ENCODE measurements around the gene BTBD6.
"Not testable (repeated sequence)": the region's sequence is repeated elsewhere in the genome, so short reads cannot be mapped to it uniquely, and the experiment has no call there.

Gene BTBD6

DNA sequence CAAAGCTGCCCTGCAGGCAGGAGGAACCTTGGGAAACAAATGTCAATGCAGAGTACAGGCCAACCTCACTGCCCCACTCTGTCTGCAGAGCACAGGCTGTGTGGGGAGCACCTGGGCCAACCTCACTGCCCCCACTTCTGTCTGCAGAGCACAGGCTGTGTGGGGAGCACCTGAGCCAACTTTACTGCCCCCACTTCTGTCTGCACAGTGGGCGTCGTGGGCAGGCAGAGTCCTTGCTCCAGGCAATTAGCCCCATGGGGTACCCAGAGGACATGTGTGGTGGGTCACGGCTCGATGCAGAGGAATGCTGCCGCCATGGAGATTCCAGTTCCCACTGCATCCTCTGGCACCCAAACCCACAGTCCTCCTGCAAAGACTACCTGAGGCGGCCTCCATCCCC is 26.3 kb downstream of the BTBD6 start:
- DNase-seq: no peak

GRCh38 chr14:105275267-105275946 is 27.1 kb downstream of the BTBD6 start:
- no peak for DNase-seq

- DNase-seq: not testable (repeated sequence)
Measured at GRCh38 chr14:105277448-105277847, 29.1 kb downstream of the BTBD6 start.

GRCh38 chr14:105279642-105280361 is 31.5 kb downstream of the BTBD6 start:
- no peak for DNase-seq

- no peak for DNase-seq
Measured at GRCh38 chr14:105280525-105280924, 32.2 kb downstream of the BTBD6 start.

- DNase-seq: peak in 1 of 2 donors; percentile 44
Measured at GRCh38 chr14:105281371-105282097, 33.2 kb downstream of the BTBD6 start.

GRCh38 chr14:105282098-105282725 is 33.9 kb downstream of the BTBD6 start:
- no peak for DNase-seq

GRCh38 chr14:105283028-105283427 is 34.7 kb downstream of the BTBD6 start:
- DNase-seq: no peak

- no peak for DNase-seq
Measured at GRCh38 chr14:105283899-105284298, 35.6 kb downstream of the BTBD6 start.

DNA sequence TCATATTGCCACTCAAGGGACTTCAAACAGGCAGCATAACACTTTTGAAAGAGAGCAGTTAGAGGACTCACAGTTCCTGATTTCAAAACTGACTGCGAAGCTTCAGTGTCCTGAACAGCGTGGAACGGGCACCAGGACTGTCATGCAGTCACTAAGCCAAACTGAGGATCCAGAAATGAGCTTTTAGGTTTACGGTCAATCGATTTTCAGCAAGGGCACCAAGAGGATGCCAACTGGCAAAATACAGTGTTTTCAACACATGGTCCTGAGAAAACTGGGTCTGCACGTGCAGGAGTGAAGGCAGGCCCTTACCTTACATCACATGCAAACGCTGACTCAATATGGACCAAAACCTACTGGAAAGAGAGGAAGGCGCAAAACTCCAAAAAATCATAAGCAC is 36.8 kb downstream of the BTBD6 start:
- DNase-seq: no peak

DNA sequence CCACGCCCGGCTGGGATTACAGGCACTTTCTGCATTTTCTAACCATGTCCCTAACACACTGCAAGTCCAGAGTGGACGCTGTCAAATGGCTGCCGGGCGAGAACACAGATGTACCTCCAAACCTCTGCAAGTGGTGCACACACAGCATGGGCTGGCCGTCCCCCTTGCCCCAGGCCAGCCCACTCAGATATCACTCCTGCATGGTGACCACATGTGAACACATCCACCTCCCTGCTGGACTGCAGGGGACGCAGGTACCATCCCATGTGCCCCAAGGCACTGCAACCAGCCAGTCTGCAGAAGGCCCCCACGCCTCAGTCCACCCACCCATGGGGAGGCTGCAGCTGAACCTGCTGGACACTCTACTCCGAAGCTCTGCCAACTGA is 38.4 kb downstream of the BTBD6 start:
- DNase-seq: no peak

GRCh38 chr14:105287249-105288102 is 39.1 kb downstream of the BTBD6 start:
- no peak for DNase-seq

GRCh38 chr14:105288936-105289335 is 40.6 kb downstream of the BTBD6 start:
- not testable (repeated sequence) for DNase-seq

GRCh38 chr14:105290621-105291346 is 42.5 kb downstream of the BTBD6 start:
- DNase-seq: peak in 1 of 2 donors; percentile 38

DNA sequence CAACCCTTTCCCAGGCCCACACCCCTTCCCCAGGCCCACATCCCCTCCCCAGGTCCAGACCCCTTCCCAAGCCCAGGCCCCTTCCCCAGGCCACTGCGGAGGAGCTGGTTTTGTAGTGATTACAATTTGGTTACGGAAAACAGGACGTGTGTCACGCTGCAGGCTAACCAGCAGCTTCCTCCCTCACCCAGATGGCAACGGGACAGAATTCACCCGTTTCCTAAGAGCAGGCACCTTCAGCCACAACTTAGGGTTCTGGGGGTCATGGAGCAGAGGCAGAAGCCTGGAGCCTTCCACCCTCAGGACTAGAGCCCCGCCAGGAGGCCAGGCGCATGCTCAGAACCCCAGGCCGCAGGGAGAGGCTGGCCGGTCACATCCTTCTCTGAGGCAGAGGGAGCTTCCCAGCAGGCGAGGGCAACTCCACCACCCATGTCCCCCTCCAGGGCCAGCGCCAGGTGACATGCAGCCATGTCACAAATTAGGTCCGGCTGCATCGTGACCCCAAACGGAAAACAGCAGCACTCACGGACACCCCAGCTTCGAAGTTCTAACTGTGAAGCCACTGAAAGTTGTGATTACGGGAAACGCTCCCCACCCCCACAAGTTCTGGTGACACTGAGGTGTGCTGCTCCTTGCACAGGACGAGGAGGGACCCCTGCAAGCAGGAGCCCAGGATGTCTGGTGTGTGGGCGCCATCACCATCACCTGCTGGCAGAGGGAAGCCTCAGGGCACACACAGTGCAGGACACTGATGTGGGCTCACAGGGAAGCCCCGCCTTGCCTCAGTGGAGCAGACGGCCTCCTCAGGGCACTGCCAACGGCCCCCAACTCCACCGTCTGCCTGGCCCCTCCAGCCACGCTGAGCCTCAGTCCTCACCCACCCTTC is 44.7 kb downstream of the BTBD6 start:
- DNase-seq: peak in 1 of 2 donors; percentile 28

- peak; percentile 73 to 83 for DNase-seq
Measured at GRCh38 chr14:105294142-105294597, 45.8 kb downstream of the BTBD6 start.

DNA sequence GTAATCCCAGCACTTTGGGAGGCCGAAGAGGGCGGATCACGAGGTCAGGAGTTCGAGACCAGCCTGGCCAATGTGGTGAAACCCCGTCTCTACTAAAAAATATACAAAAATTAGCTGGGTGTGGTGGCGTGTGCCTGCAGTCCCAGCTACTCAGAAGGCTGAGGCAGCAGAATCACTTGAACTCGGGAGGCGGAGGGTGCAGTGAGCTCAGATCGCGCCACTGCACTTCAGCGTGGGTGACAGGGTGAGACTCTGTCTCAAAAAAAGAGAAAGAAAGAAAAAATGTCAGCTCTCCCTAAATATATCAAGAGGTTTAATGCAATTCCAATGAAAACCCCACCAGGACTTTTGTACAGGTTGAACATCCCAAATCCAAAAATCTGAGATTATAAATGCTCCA is 49.0 kb downstream of the BTBD6 start:
- not testable (repeated sequence) for DNase-seq

DNA sequence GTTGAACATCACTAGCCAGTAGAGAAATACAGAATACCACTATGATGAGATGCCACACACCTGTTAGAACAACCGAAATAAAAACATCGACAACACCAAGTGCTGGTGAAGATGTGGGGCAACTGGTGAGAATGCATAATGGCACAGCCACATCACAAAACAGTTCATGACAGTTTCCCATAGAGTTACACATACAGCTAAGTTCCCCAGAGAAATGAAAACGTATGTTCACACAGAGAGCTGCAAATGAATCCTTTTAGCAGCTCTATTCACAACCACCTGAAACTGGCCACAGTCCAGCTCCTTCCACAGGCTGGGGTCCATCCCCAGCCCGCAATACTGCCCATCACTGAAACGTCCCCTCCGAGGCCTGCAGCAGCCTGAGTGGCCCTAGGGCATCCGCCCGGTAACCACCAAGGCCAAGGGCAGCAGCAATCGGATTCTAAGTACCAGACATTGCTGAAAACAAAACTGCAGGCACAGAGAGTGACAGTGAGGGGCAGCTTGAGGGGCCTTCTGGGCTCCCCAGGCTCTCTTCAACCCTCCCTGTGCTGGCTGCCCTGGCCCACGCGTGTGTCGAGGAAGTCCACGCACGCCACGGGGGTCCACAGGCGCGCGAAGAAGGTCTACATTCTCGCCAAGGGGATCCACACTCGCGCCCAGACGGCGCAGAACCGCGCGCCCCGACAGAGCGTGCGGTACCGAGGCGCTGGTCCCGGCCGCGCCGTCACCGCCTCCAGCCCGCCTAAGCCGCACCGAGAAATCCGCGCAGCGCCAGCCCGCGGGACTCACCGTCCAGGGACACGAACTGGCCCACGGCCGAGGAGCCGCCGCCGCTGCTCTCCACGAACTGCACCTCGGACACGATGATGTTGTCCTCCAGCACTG is 51.6 kb downstream of the BTBD6 start:
- DNase-seq: no peak
